ENCODE data around the gene DEFB125. TPM values are rescaled to one million over a fixed set of nuclear protein-coding genes. Genes with fewer than 3 reads are reported as not detected.

The DEFB125 gene
- total RNA-seq, result not detected in 2 replicates

GRCh38 chr20:87401-87800 lies at the start of gene DEFB125:
Gene DEFB125, plus strand, starts transcription at chr20:87672. Its CDS starts 38 bp downstream, at chr20:87710.

DNA sequence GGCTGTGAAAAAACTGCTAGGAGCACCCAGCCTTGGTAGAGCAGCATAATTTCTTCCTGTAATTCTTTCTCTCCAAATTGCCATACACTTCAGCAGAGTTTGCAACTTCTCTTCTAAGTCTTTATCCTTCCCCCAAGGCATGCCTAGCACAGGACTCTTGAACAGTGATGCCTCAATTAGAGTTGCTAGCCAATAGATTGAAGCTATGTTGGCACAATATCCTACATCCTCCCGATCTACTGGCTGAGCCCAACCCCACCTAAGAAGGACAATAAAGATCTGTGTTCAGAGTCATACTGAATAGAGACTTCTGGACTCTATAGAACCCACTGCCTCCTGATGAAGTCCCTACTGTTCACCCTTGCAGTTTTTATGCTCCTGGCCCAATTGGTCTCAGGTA lies 54.8 kb downstream of the DEFB125 start, which contains the start of gene DEFB126:
DEFB126 (plus strand) TSS at position 301 of the 400 bp plus-strand sequence; CDS start at position 340, 39 bp downstream.

Other genes with a start within 250 kb of the DEFB125 start
- gene DEFB126, start 54.9 kb downstream of the DEFB125 start, total RNA-seq, result not detected in 2 replicates
- gene DEFB127, start 69.8 kb downstream of the DEFB125 start, total RNA-seq, result not detected in 2 replicates
- not detected in 2 replicates for gene DEFB128, start 102.0 kb downstream of the DEFB125 start, total RNA-seq
- gene DEFB129, start 139.6 kb downstream of the DEFB125 start, total RNA-seq, result not detected in 2 replicates
- gene DEFB132, start 170.1 kb downstream of the DEFB125 start, total RNA-seq, result not detected in 2 replicates
- gene C20orf96, start 203.1 kb downstream of the DEFB125 start, total RNA-seq, result 0.16 and 0.72 TPM in 2 replicates
- 18.0 and 18.8 TPM in 2 replicates for gene ZCCHC3, start 209.9 kb downstream of the DEFB125 start, total RNA-seq
- 10.0 and 12.8 TPM in 2 replicates for gene SOX12, start 237.9 kb downstream of the DEFB125 start, total RNA-seq